Transverse colon (tissue), 4 donors: ENCODE measurements around the gene CACNA1B.

Experiments used
- EP300 ChIP-seq: sonication (generic); formaldehyde crosslinking; IDR thresholded peaks from one replicate; pipeline ENCODE4 v1.6.1; 2017; ENCODE audit warnings: antibody characterized with exemption, low read depth
- POLR2A ChIP-seq: fragments of 450-650 bp; IDR thresholded peaks from one replicate; pipeline ENCODE4 v1.6.1; 2016; ENCODE audit warnings: antibody characterized with exemption, mild to moderate bottlenecking, moderate library complexity
- POLR2AphosphoS5 ChIP-seq, 3 donors: sonication (generic); formaldehyde crosslinking; IDR thresholded peaks; one replicate each; pipeline ENCODE4 v1.6.1; 2016; ENCODE audit warnings: antibody characterized with exemption in 3 of 3
- TF ChIP-seq, protein P1 (sequence below), 5 experiments: fragments of 200-600 bp in 3 of 5; fragments of 450-650 bp in 2 of 5; sonication (generic) in 3 of 5; IDR thresholded peaks; 1 replicate in 2 of 5; 2 replicates in 3 of 5; pipeline ENCODE4 v1.5.1; 2016 to 2017; ENCODE audit warnings: antibody characterized with exemption in 5 of 5, inconsistent platforms in 3 of 5, mild to moderate bottlenecking in 2 of 5, moderate library complexity in 1 of 5

DNA sequence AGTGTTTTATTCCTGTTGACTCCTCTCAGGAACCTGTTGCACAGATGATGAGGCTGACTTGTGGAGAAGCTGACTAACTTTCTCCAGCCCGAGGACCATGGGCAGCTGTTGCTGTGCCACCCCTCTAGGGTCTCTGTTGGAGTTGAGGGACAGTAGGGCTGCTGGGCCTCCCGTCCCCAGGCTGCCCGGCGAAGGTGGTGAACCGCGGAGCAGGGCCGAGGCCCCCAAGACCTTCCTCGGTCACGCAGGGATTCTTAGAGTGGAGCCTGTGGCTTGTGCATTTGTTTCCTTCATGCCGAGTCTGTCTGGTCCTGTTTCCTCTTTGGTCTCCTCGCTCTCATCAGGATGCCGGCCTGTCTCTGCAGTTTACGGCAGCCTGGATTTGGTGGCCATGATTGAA is 40.2 kb downstream of the CACNA1B start:
- TF ChIP-seq POLR2A = no peak
- TF ChIP-seq, protein P1, sequence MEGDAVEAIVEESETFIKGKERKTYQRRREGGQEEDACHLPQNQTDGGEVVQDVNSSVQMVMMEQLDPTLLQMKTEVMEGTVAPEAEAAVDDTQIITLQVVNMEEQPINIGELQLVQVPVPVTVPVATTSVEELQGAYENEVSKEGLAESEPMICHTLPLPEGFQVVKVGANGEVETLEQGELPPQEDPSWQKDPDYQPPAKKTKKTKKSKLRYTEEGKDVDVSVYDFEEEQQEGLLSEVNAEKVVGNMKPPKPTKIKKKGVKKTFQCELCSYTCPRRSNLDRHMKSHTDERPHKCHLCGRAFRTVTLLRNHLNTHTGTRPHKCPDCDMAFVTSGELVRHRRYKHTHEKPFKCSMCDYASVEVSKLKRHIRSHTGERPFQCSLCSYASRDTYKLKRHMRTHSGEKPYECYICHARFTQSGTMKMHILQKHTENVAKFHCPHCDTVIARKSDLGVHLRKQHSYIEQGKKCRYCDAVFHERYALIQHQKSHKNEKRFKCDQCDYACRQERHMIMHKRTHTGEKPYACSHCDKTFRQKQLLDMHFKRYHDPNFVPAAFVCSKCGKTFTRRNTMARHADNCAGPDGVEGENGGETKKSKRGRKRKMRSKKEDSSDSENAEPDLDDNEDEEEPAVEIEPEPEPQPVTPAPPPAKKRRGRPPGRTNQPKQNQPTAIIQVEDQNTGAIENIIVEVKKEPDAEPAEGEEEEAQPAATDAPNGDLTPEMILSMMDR (IDR thresholded peaks at IDR 0.05) = no peak
- TF ChIP-seq EP300 = no peak
- no peak for TF ChIP-seq POLR2AphosphoS5 (IDR thresholded peaks at IDR 0.05)
